BE2C (cell line): Measurements from ENCODE around the gene ENPEP.

Experiments
- DNase-seq: peaks from one replicate; pipeline ENCODE4 v3.0.0-alpha.2; 2020
- H3K27me3 ChIP-seq: fragments of 250-450 bp; sonication (Bioruptor Pico); 2 replicates; pipeline ENCODE4 v1.5.1; 2020; ENCODE audit warnings: mild to moderate bottlenecking
- H3K36me3 ChIP-seq: fragments of 250-450 bp; sonication (Bioruptor Pico); 2 replicates; pipeline ENCODE4 v1.5.1; 2020; ENCODE audit warnings: mild to moderate bottlenecking
- H3K4me1 ChIP-seq: fragments of 250-450 bp; sonication (Bioruptor Pico); 2 replicates; pipeline ENCODE4 v1.5.1; 2020
- H3K4me3 ChIP-seq: 2 replicates; pipeline ENCODE4 v1.5.1; 2011; ENCODE audit warnings: low read depth, low read length
- H3K9me3 ChIP-seq: fragments of 250-450 bp; sonication (Bioruptor Pico); 2 replicates; pipeline ENCODE4 v1.5.1; 2020
- TF ChIP-seq, protein P1 (sequence below): IDR thresholded peaks from 2 replicates; pipeline ENCODE4 v1.5.1; 2012; ENCODE audit warnings: mild to moderate bottlenecking, low read depth, low read length

ENPEP gene

DNA sequence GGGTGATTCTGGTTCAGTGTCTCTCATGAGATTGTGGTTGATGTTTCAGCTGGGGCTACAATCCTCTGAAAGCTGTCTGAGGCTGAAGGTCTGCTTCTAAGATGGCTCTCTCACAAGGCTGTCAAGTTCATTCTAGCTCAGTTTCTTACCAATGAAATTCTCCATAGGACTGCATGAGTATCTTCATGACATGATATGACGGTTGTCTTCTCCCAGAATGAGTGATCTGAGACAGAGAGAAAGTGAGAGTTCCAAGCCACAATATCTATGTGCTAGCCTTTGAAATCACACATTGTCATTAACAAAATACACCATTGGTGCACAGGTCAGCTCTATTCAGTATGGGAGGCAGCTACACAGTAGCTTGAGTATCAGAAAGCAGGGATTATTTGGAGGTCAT is 119.6 kb downstream of the ENPEP start:
- TF ChIP-seq, protein P1, sequence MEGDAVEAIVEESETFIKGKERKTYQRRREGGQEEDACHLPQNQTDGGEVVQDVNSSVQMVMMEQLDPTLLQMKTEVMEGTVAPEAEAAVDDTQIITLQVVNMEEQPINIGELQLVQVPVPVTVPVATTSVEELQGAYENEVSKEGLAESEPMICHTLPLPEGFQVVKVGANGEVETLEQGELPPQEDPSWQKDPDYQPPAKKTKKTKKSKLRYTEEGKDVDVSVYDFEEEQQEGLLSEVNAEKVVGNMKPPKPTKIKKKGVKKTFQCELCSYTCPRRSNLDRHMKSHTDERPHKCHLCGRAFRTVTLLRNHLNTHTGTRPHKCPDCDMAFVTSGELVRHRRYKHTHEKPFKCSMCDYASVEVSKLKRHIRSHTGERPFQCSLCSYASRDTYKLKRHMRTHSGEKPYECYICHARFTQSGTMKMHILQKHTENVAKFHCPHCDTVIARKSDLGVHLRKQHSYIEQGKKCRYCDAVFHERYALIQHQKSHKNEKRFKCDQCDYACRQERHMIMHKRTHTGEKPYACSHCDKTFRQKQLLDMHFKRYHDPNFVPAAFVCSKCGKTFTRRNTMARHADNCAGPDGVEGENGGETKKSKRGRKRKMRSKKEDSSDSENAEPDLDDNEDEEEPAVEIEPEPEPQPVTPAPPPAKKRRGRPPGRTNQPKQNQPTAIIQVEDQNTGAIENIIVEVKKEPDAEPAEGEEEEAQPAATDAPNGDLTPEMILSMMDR = no peak
- H3K4me3 ChIP-seq = no peak overlapping the region
- no peaks in the 10 kb centered on the region; the same call in 1 of the 2 replicates for H3K9me3 ChIP-seq
- H3K4me1 ChIP-seq = no peaks in the 10 kb centered on the region
- 0 out of 2 replicates have a peak, but pooled peaks cover 2% of the 10 kb centered on the region for H3K27me3 ChIP-seq
- DNase-seq = no peak
- H3K36me3 ChIP-seq = no peaks in the 10 kb centered on the region

GRCh38 chr4:110596431-110596830 is 120.5 kb downstream of the ENPEP start:
- Histone ChIP-seq H3K27me3 (0 out of 2 replicates have a peak, but pooled peaks cover 2% of the 10 kb centered on the region), H3K9me3 (no peaks in the 10 kb centered on the region; the same call in 1 of the 2 replicates), H3K4me1 (no peaks in the 10 kb centered on the region), H3K36me3 (no peaks in the 10 kb centered on the region), H3K4me3 (no peak overlapping the region)
- no peak for DNase-seq
- TF ChIP-seq, protein P1 = no peak

- Histone ChIP-seq H3K27me3 (0 out of 2 replicates have a peak, but pooled peaks cover 2% of the 10 kb centered on the region), H3K9me3 (no peaks in the 10 kb centered on the region; the same call in 1 of the 2 replicates), H3K36me3 (no peaks in the 10 kb centered on the region), H3K4me1 (no peaks in the 10 kb centered on the region), H3K4me3 (no peak overlapping the region)
- no peak for DNase-seq
- TF ChIP-seq, protein P1 = no peak
Measured at GRCh38 chr4:110597582-110597981, 121.6 kb downstream of the ENPEP start.

DNA sequence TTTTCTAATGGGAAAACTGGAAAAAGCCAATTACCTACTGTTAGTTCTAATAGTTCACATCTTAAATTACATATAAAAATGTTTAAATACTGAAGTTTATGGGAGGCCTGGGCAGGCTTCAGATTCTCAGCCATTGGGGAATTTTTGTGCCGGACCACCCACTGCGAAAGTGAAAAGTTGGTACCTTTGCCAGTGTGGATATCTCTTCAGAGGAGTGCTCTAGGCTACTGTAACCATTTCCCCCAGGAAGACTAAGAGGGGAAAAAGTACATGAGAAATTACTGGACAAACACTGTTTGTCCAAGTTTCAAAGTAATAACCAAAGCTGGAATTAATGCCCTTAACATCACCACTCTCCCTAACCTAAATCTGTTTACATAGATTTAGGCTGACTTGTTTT is 126.1 kb downstream of the ENPEP start:
- Histone ChIP-seq H3K9me3 (no peaks in the 10 kb centered on the region), H3K4me1 (no peaks in the 10 kb centered on the region), H3K36me3 (no peaks in the 10 kb centered on the region), H3K27me3 (peaks cover 4% of the 10 kb centered on the region; the same call in 1 of the 2 replicates), H3K4me3 (no peak overlapping the region)
- DNase-seq = no peak
- TF ChIP-seq, protein P1 = no peak

- H3K9me3 ChIP-seq = no peaks in the 10 kb centered on the region
- H3K4me1 ChIP-seq = no peaks in the 10 kb centered on the region
- no peak overlapping the region for H3K4me3 ChIP-seq
- peaks cover 27% of the 10 kb centered on the region for H3K27me3 ChIP-seq
- TF ChIP-seq, protein P1 = no peak
- no peak for DNase-seq
- H3K36me3 ChIP-seq = no peaks in the 10 kb centered on the region
Measured at GRCh38 chr4:110605077-110605476, 129.1 kb downstream of the ENPEP start.

DNA sequence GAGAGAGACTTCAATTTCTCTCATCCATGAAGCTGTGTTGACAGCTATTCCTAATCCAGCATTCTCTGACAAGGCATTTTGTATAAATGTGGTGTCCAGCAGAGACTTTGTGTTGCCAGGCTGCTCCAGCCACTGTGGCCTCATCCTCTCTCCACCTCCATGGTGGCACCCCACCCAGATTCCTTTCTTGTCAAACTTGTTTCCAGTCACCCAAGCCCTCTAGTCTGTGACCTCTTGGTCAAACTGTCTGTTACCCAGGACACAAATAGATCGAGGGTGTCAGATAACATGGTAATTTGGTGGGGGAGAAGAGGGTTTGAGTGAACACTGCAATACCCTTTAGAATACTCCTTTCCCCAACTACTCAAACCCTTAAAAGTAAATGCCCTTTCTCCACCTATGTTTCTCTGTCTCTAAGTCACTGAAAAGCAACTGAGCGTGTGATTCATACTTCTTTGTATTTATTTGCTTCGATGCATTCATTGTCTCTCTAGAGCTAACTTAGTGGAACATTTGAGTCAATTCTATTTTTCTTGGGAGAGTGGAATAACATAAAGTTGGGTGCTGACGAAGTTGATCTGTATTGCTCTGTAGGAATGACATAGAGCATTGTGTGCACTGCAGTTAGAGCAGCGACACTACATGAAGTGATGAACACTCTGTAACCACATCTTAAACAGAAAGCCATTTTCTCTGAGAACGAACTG is 133.2 kb downstream of the ENPEP start:
- H3K4me1 ChIP-seq = no peaks in the 10 kb centered on the region
- H3K27me3 ChIP-seq = peaks cover 61% of the 10 kb centered on the region
- no peak overlapping the region for H3K4me3 ChIP-seq
- DNase-seq = no peak
- TF ChIP-seq, protein P1 = no peak
- H3K36me3 ChIP-seq = no peaks in the 10 kb centered on the region
- H3K9me3 ChIP-seq = no peaks in the 10 kb centered on the region
